ENCODE measurements around the gene RRP8. TPM values are rescaled to one million over a fixed set of nuclear protein-coding genes. Genes with fewer than 3 reads are reported as not detected.

The RRP8 gene
- total and polyA plus RNA-seq, 2 donors (not counting 1 experiment from before 2014, with no cell fraction given) = 12.1 to 13.2 TPM

GRCh38 chr11:6633422-6634408, 30.3 kb upstream of the RRP8 start:
- Histone ChIP-seq H3K27me3 (ENCODE audit: control insufficient read depth, insufficient read depth, low read length) (no peaks in the 10 kb centered on the region), H3K9me3 (ENCODE audit: control insufficient read depth, insufficient read depth, low read depth, low read length) (no peaks in the 10 kb centered on the region), H2AFZ (ENCODE audit: low read length) (no peak overlapping the region), H3K36me3 (ENCODE audit: control insufficient read depth, insufficient read depth, low read length) (no peaks in the 10 kb centered on the region), H3K4me3 (replicated peaks in 1 of 4; ENCODE audit: control extremely low read depth in 1 of 4, insufficient read depth in 1 of 4, low read depth in 3 of 4, low read length in 4 of 4) (no peak overlapping the region), H4K20me1 (ENCODE audit: control insufficient read depth, extremely low read depth, insufficient read depth, low read length) (no peaks in the 10 kb centered on the region), H3K4me2 (ENCODE audit: extremely low read depth, insufficient read depth, low read length) (no peak overlapping the region), H3K79me2 (ENCODE audit: control insufficient read depth, insufficient read depth, low read length) (no peaks in the 10 kb centered on the region), H3K27ac (ENCODE audit: insufficient read depth, low read length) (no peak overlapping the region), H3K9ac (ENCODE audit: insufficient read depth, low read length) (no peak overlapping the region), H3K4me1 (ENCODE audit: control insufficient read depth, extremely low read depth, insufficient read depth, low read length) (peaks cover 12% of the 10 kb centered on the region)
- no peak for TF ChIP-seq EZH2 (IDR thresholded peaks at IDR 0.05; ENCODE audit: low read length, missing control alignments)
- TF ChIP-seq CTCF (conservative IDR thresholded peaks at IDR 0.05 in 1 of 2, IDR thresholded peaks at IDR 0.05 in 1 of 2; ENCODE audit: low read depth in 1 of 2, low read length in 2 of 2) = no peak
- no peak for DNase-seq (ENCODE audit: low read depth in 2 of 2)

GRCh38 chr11:6632116-6633073, 29.0 kb upstream of the RRP8 start:
- no peak for TF ChIP-seq EZH2 (IDR thresholded peaks at IDR 0.05; ENCODE audit: low read length, missing control alignments)
- TF ChIP-seq CTCF (conservative IDR thresholded peaks at IDR 0.05 in 1 of 2, IDR thresholded peaks at IDR 0.05 in 1 of 2; ENCODE audit: low read depth in 1 of 2, low read length in 2 of 2) = no peak
- Histone ChIP-seq H3K36me3 (ENCODE audit: control insufficient read depth, insufficient read depth, low read length) (no peaks in the 10 kb centered on the region), H3K9me3 (ENCODE audit: control insufficient read depth, insufficient read depth, low read depth, low read length) (no peaks in the 10 kb centered on the region), H4K20me1 (ENCODE audit: control insufficient read depth, extremely low read depth, insufficient read depth, low read length) (no peaks in the 10 kb centered on the region), H3K4me1 (ENCODE audit: control insufficient read depth, extremely low read depth, insufficient read depth, low read length) (peaks cover 7% of the 10 kb centered on the region), H3K79me2 (ENCODE audit: control insufficient read depth, insufficient read depth, low read length) (no peaks in the 10 kb centered on the region), H2AFZ (ENCODE audit: low read length) (no peak overlapping the region), H3K27me3 (ENCODE audit: control insufficient read depth, insufficient read depth, low read length) (no peaks in the 10 kb centered on the region), H3K4me3 (replicated peaks in 1 of 4; ENCODE audit: control extremely low read depth in 1 of 4, insufficient read depth in 1 of 4, low read depth in 3 of 4, low read length in 4 of 4) (no peak overlapping the region), H3K4me2 (ENCODE audit: extremely low read depth, insufficient read depth, low read length) (no peak overlapping the region), H3K9ac (ENCODE audit: insufficient read depth, low read length) (no peak overlapping the region), H3K27ac (ENCODE audit: insufficient read depth, low read length) (no peak overlapping the region)
- DNase-seq (ENCODE audit: low read depth in 2 of 2) = no peak
